Tibial nerve (tissue), 4 donors: Measurements from ENCODE around the gene TEKTIP1. TPM values are rescaled to one million over a fixed set of nuclear protein-coding genes. Genes with fewer than 3 reads are reported as not detected.

Source experiments
- DNase-seq, 2 donors: peaks; one replicate each; pipeline ENCODE4 v3.0.0-alpha.2; 2019; ENCODE audit warnings: low spot score in 2 of 2
- H3K27ac ChIP-seq, 4 donors: fragments of 200-600 bp; sonication (generic) in 3 of 4; one replicate each; pipeline ENCODE4 v1.5.1; 2017 to 2019; ENCODE audit warnings: mild to moderate bottlenecking in 1 of 4
- H3K27me3 ChIP-seq, 2 donors: fragments of 200-600 bp; sonication (generic) in 1 of 2; one replicate each; pipeline versions ENCODE4 v1.5.1 to v1.6.0; 2017 to 2019
- H3K36me3 ChIP-seq, 3 donors: fragments of 200-600 bp; sonication (generic); one replicate each; pipeline ENCODE4 v1.5.1; 2018 to 2019
- H3K4me1 ChIP-seq, 4 donors: fragments of 200-600 bp; sonication (generic) in 3 of 4; one replicate each; pipeline ENCODE4 v1.5.1; 2017 to 2019
- H3K4me3 ChIP-seq, 4 donors: fragments of 200-600 bp; sonication (generic) in 3 of 4; one replicate each; pipeline ENCODE4 v1.5.1; 2017 to 2019; ENCODE audit warnings: mild to moderate bottlenecking in 1 of 4, moderate library complexity in 1 of 4
- H3K9me3 ChIP-seq, 4 donors: fragments of 200-600 bp; sonication (generic) in 3 of 4; one replicate each; pipeline ENCODE4 v1.5.1; 2017 to 2019
- EP300 ChIP-seq, 2 donors: sonication (generic); formaldehyde crosslinking; IDR thresholded peaks; one replicate each; pipeline ENCODE4 v1.6.1; 2017; ENCODE audit warnings: antibody characterized with exemption in 2 of 2, mild to moderate bottlenecking in 1 of 2
- POLR2A ChIP-seq, 2 donors: fragments of 450-650 bp; IDR thresholded peaks; one replicate each; pipeline ENCODE4 v1.6.1; 2017; ENCODE audit warnings: antibody characterized with exemption in 2 of 2, mild to moderate bottlenecking in 2 of 2, moderate library complexity in 2 of 2
- WGBS, 2 donors: methylation state at CpG; one replicate each; pipeline ENCODE4 v1.1.5; 2018; 5-methylcytosine and 5-hydroxymethylcytosine counted together
- total RNA-seq, 4 donors: library from RNA; depleted of rRNA; stranded (reverse); fragments of >200 nt; gene quantifications; one replicate each; pipeline ENCODE4 v1.1.0, GENCODE V29; 2016
- TF ChIP-seq, protein P1 (sequence below), 5 experiments: fragments of 200-600 bp in 3 of 5; fragments of 450-650 bp in 2 of 5; sonication (generic) in 3 of 5; IDR thresholded peaks; one replicate each; pipeline ENCODE4 v1.5.1; 2016 to 2019; ENCODE audit warnings: antibody characterized with exemption in 5 of 5, mild to moderate bottlenecking in 3 of 5, moderate library complexity in 2 of 5

The TEKTIP1 gene
- 1 to 10 TPM in 1 of 4 donors, not detected in 3; 2.4 TPM for total RNA-seq

DNA sequence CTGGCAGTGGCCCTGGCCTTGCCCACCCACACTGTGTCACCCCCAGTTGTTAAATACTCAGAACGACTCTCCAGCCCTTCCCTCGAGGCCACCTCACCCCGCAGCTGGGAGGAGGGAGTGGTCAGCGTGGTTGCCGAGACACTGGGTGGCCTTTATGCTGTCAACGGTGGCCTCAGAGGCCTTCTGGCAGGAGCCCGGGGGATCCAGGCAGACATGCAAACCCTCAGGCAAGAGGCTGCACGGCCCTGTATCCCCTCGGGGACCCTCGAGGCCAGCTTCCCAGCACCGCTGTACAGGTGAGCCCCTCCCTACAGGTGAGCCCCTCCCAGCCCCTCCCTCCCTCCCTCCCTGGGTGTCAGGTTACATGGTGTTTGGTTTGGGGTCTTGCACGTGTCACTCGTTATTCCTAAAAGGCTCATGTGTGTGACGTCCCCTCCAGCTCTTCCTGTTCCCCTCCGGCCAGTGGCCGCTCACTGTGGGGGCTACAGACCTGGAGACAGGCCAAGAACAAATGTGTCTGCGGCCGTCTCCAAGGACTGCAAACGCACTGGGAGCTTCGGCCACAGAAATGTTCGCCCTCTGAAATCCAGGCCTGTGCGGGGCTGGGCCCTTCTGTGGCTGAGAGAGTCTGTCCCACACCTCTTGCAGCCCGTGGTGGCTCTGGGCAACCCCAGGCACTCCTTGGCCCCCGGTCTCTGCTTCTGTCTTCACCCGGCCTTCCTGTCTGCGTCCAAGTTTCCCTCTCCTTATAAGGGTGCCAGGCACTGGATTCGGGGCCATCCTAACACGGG is at the start of gene TEKTIP1:
Gene TEKTIP1, plus strand, starts transcription at position 210 of the 791 bp plus-strand sequence. Its CDS starts 4 bp downstream, at position 214.
- WGBS, 2 donors = 38 to 48% methylated on average over 26 of the region's 28 CpGs
- H3K27ac ChIP-seq = peak within 1 kb of the TSS; percentile 82 to 96 (median 90)
- TF ChIP-seq, protein P1, sequence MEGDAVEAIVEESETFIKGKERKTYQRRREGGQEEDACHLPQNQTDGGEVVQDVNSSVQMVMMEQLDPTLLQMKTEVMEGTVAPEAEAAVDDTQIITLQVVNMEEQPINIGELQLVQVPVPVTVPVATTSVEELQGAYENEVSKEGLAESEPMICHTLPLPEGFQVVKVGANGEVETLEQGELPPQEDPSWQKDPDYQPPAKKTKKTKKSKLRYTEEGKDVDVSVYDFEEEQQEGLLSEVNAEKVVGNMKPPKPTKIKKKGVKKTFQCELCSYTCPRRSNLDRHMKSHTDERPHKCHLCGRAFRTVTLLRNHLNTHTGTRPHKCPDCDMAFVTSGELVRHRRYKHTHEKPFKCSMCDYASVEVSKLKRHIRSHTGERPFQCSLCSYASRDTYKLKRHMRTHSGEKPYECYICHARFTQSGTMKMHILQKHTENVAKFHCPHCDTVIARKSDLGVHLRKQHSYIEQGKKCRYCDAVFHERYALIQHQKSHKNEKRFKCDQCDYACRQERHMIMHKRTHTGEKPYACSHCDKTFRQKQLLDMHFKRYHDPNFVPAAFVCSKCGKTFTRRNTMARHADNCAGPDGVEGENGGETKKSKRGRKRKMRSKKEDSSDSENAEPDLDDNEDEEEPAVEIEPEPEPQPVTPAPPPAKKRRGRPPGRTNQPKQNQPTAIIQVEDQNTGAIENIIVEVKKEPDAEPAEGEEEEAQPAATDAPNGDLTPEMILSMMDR (IDR thresholded peaks at IDR 0.05) = no peak
- TF ChIP-seq POLR2A (IDR thresholded peaks at IDR 0.05) (no peak), EP300 (IDR thresholded peaks at IDR 0.05) (no peak)
- H3K36me3 ChIP-seq = peaks cover 7 to 52% (median 11%) of the 10 kb centered on the region in 3 donors
- DNase-seq = no peak
- H3K4me3 ChIP-seq = no peak within 1 kb of the TSS
- H3K9me3 ChIP-seq = no peaks in the 10 kb centered on the region
- no peaks in the 10 kb centered on the region for H3K27me3 ChIP-seq
- H3K4me1 ChIP-seq = peaks cover 0 to 56% (median 30%) of the 10 kb centered on the region in 4 donors

DNA sequence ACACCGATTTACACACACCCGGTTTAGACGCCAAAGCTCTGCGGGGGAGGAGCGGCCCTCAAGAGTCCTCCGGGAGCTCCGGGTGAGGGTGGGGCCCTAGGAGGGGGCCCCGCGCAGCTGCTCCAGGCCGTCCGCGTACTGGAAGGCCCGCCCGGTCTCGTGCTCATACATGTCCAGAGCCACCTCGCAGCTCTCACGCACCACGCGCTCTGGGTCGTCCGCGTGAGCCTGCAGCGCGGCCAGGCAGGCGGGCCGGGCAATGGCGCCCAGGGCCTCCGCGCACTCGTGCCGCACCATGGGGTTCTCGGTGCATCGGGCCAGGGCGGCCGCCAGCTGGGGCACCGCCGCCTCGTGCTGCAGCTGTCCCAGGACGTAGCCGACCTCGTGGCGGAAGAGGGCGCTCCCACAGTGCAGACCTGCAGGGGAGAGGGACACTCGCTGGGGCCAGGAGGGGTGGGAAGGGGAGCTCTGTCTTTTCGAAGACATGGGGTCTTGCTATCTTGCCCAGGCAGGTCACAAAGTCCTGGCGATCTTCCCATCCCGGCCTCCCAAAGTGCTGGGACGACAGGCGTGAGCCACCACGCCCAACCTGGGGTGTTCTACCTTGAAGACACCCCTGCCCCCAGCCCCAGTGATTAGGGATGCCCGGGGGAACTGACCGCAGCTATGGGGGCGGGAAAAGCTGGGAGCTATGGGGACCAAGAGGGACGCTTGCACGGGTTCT is 47.4 kb upstream of the TEKTIP1 start:
- Histone ChIP-seq H3K27ac (no peak overlapping the region), H3K27me3 (no peaks in the 10 kb centered on the region), H3K4me1 (no peaks in the 10 kb centered on the region), H3K36me3 (peaks cover 0 to 77% (median 7%) of the 10 kb centered on the region in 3 donors), H3K4me3 (no peak overlapping the region), H3K9me3 (no peaks in the 10 kb centered on the region)
- TF ChIP-seq, protein P1 (IDR thresholded peaks at IDR 0.05) = no peak
- no peak for DNase-seq
- WGBS, 2 donors = 92 to 95% methylated on average over 33 to 37 of the region's 55 CpGs

DNA sequence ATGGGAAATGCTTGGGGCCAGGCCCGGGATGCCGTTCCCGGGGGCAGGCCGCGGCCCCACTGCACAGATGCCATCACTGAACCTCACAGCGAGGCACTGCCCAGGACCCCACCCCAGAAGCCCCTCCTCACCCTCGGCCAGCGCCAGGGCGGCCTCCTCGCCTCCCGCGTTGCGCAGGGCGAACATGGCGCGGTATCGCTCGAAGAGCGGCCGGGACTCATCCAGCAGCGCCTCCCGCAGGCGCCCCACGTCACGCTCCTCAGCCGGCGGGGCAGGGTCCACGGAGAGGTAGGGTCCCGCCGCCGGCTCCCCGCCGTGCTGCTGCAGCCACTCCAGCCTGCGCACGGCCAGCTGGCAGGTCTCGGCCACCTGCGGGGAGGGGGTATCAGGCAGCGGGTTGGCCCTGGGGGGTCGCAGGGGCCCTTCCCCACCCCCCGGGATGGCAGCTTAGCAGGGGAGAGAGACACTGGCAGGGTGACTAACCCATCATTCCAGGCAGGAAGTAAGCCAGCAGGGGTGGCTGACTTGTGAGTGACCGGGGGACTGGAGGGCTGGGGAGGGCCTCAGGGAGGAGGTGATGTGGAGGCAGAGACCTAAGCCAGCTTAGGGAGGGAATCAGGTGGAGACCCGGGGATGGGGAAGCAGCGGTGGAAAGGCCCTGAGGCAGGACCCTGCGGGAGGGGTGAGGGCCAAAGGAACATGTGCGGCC is 46.7 kb upstream of the TEKTIP1 start:
- WGBS, 2 donors = 94 to 95% methylated on average over 30 to 33 of the region's 45 CpGs
- TF ChIP-seq EP300 (IDR thresholded peaks at IDR 0.05) = no peak
- no peak for TF ChIP-seq POLR2A (IDR thresholded peaks at IDR 0.05)
- TF ChIP-seq, protein P1 (IDR thresholded peaks at IDR 0.05) = no peak
- H3K27ac ChIP-seq = no peak overlapping the region
- no peak for DNase-seq
- peaks cover 0 to 85% (median 7%) of the 10 kb centered on the region in 3 donors for H3K36me3 ChIP-seq
- H3K4me1 ChIP-seq = no peaks in the 10 kb centered on the region
- no peak overlapping the region for H3K4me3 ChIP-seq
- H3K9me3 ChIP-seq = no peaks in the 10 kb centered on the region
- H3K27me3 ChIP-seq = no peaks in the 10 kb centered on the region

DNA sequence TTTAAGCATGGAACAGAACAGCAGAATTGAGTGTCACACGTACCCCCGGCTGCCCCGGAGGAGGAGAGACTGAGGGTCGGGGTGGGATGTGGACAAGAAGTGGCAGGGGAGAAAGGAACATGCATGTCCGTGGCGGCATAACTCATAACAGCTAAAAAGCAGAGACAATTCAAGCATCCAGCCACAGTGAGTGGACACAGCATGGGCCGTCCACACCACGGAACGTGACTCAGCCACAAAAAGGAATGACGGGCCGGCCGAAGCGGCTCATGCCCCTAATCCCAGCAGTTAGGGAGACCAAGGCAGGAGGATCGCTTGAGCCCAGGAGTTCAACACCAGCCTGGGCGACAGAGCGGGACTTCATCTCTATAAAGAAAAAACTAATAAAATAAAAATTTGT is 46.1 kb upstream of the TEKTIP1 start:
- TF ChIP-seq EP300 (IDR thresholded peaks at IDR 0.05) = no peak
- Histone ChIP-seq H3K36me3 (peaks cover 0 to 91% (median 7%) of the 10 kb centered on the region in 3 donors), H3K4me1 (no peaks in the 10 kb centered on the region), H3K27ac (no peak overlapping the region), H3K9me3 (no peaks in the 10 kb centered on the region), H3K4me3 (no peak overlapping the region), H3K27me3 (no peaks in the 10 kb centered on the region)
- no peak for DNase-seq
- WGBS, 2 donors = 91 to 95% methylated on average over 16 of the region's 16 CpGs

DNA sequence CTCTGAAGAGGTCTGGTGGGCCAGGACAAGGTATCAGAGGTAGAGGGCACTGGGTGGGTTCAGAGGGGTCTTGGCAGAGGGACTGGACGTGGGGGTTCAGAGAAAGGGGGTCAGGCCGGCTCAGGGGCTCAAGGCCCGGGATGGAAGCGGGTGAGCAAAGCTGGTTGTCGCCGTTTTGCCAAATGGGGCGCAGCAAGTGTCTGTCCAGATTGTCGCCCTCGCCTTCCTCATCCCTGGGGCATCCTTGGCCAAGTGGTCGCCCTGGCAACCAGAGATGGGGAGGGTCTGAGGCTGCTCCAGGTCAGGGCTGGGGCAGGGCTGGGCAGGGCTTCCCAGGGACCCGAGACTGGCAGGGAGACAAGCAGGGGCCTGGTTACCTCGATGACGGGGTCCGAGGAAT is 45.3 kb upstream of the TEKTIP1 start:
- TF ChIP-seq, protein P1 (IDR thresholded peaks at IDR 0.05) = no peak
- TF ChIP-seq POLR2A (IDR thresholded peaks at IDR 0.05) (no peak), EP300 (IDR thresholded peaks at IDR 0.05) (no peak)
- no peak for DNase-seq
- H3K4me3 ChIP-seq = no peak overlapping the region
- WGBS, 2 donors = 87 to 88% methylated on average over 11 of the region's 14 CpGs
- peaks cover 0 to 2% (median 0%) of the 10 kb centered on the region in 4 donors for H3K4me1 ChIP-seq
- no peak overlapping the region for H3K27ac ChIP-seq
- H3K9me3 ChIP-seq = no peaks in the 10 kb centered on the region
- H3K27me3 ChIP-seq = no peaks in the 10 kb centered on the region
- peaks cover 0 to 91% (median 7%) of the 10 kb centered on the region in 3 donors for H3K36me3 ChIP-seq
